ENCODE data around the gene HERC4.
"Not testable (repeated sequence)": the region's sequence is repeated elsewhere in the genome, so short reads cannot be mapped to it uniquely, and the experiment has no call there.

Gene HERC4

GRCh38 chr10:67955614-67956013 is 119.5 kb downstream of the HERC4 start:
- DNase-seq = no peak

DNA sequence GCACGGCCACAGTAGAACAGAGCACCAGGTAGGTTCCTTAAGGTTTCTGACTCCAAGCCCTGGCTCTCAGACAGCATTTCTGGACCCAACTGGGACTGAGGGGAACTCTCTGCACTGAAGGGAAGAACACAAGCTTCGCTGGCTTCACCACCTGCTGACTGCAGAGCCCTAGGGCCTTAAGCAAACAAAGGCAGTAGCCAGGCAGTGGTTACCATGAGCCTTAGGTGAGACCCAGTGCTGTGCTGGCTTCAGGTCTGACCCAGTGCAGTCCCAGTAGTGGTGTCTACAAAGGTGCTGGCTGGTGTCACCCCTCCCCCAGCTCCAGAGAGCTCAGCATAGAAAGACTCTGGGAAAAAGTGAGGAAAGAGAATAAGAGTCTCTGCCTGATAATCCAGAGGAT is 131.2 kb downstream of the HERC4 start:
- no peak for DNase-seq

DNA sequence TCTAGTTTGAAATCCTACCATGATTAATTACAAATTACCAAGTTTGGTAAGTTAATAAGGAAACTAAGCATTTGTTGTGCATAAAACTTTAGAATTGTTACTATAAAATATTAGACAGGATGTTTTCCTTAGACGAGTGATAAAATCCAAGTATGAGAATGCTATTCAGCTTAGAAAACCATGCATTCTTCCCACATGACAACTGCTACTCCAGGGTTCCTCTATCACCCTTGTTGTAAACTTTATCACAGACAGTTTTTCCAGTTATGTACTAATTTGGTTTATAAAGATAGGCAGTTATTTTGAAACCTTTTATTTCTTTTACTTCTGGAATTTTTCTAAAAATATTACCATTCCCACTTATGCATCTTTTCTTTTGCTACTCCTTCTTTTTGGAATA is 138.7 kb downstream of the HERC4 start:
- no peak for DNase-seq

GRCh38 chr10:67935223-67935622 is 139.9 kb downstream of the HERC4 start:
- no peak for DNase-seq

DNA sequence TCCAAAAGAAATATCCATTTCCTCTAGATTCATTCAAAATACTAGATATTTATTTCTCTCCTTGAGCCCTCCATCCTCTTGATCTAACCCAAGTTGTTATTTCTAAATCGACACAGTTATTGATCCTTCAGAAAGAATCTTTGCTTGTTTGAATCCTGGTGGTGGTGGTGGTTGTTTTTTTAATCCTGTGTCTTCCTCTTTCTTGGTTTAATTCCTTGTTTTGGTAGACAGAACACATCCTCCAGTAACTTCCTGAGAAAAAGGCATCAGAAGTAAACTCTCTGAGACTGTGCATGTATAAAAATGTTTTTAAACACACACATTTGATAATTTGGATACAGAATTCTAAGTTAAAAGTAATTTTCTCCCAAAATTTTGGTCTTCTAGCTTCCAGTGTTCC is 140.7 kb downstream of the HERC4 start:
- no peak for DNase-seq

DNA sequence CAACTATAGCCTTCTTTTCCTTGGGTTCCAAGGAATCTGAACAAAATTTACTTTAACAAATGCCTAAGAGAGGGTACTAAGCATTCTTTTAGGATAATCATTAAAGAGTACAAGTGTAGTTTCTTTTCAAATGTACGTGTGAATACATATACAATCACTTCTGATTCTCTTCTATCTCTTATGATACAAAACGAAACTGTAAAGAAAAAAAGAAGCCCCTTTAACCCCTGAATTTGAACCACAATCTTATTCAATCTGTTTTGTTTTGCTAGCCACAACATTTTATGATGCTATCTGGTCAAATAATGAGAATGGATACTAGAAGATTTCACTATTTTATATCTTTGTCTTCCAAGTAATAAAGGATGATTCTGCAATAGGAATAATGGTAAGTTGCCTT is 141.9 kb downstream of the HERC4 start:
- DNase-seq = no peak

DNA sequence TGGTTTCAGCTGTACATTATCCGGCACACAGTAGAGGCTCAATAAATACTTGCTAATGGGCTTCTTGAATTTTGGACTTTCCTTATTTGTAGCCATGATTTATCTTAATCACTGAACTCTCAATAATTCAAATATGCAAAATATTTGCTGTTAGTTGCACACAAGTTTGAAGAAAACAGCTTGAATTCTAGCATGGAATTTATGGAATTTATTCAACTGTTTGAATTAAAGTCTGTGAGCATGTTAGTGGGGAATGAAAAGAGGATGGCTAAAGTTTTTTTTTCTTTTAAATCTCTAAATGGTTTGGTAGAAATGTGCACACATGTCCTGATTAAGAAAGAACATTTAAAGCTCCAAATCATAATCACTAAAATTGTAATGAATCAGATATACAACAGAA is 148.1 kb downstream of the HERC4 start:
- DNase-seq = no peak

DNA sequence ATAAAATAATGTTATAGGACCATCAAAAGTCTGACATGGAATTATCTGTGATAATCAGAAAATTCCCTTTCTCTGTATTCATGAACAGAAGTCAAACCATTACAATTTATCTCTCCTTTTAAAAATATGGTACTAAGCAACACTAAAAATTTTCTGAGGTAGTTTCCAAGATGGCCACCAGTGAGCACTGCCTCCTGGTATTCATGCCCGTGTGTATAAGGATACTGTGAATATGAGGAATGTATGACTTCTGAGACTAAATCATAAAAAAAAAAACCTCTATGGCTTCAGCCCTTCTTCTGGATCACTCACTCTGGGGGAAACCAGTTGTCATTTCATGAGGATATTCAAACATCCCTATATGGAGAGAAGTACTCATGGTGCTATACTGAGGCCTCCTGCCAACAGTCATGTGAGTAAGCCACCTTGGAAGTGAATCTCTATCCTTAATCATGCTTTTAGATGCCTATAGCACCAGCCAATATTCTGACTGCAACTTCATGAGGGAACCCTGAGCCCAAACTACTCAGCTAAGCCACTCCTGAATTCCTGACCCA is 149.6 kb downstream of the HERC4 start:
- no peak for DNase-seq

- no peak for DNase-seq
Observed at GRCh38 chr10:67924136-67924535, 150.9 kb downstream of the HERC4 start.

DNA sequence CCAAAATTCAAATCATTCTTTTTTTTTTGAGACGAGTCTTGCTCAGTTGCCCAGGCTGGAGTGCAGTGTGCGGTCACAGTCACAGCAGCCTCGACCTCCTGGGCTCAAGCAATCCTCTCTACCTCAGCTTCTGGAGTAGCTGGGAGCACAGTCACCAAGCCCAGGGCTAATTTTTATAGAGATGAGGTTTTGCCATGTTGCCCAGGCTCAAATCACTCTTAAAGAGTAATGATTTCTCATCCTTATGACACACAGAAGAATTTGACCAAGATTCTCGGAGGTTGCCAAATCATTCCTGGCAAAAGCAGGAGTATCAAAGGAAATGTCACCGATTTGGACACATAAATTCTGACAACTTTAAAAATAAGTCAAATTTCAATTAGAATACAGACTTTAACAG is 151.5 kb downstream of the HERC4 start:
- DNase-seq = no peak

- DNase-seq = no peak
Observed at GRCh38 chr10:67921065-67921464, 154.0 kb downstream of the HERC4 start.

GRCh38 chr10:67917679-67918078 is 157.4 kb downstream of the HERC4 start:
- no peak for DNase-seq

DNA sequence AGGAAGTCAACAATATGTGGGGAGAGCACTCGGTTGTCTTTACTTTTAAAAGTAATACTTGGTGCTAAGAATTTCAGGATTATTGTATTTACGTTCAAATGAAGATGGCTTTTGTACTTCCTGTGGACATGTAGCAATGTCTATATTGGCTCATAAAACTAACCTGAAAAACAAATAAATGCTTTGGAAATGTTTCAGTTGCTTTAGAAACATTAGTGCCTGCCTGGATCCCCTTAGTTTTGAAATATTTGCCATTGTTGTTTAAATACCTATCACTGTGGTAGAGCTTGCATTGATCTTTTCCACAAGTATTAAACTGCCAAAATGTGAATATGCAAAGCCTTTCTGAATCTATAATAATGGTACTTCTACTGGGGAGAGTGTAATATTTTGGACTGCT is 157.9 kb downstream of the HERC4 start:
- DNase-seq = no peak

- DNase-seq = no peak
Observed at GRCh38 chr10:67914777-67915340, 160.2 kb downstream of the HERC4 start.

DNA sequence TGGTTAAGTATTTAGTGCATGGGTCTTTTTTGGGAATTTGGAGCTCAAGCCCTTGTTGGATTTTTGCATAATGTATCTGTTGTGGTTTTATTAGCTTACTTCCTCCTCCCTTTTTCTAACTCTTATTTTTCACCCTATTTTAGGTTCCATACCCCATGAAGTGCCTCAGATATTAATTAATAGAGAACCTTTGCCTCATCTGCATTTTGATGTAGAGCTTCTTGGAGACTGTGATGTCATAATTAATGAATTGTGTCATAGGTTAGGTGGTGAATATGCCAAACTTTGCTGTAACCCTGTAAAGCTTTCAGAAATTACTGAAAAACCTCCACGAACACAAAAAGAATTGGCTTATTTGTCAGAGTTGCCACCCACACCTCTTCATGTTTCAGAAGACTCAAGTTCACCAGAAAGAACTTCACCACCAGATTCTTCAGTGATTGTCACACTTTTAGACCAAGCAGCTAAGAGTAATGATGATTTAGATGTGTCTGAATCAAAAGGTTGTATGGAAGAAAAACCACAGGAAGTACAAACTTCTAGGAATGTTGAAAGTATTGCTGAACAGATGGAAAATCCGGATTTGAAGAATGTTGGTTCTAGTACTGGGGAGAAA is 162.6 kb downstream of the HERC4 start:
- DNase-seq = no peak

- DNase-seq = no peak
Observed at GRCh38 chr10:67903581-67903980, 171.5 kb downstream of the HERC4 start.

DNA sequence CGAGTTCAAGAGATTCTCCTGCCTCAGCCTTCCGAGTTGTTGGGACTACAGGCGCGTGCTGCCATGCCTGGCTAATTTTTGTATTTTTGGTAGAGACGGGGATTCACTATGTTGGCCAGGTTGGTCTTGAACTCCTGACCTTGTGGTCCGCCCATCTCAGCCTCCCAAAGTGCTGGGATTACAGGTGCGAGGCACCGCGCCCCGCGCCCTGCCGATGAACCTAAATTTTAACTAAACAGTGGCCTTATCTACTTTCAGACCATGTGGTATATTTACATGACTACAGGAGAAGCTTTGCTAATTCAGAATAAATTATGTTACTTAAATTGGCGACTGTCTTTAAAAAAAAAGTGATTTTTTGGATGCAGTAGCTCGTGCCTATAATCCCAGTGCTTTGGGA is 181.4 kb downstream of the HERC4 start:
- DNase-seq = no peak

GRCh38 chr10:67884842-67885670 is 190.0 kb downstream of the HERC4 start:
- peak; percentile 76 for DNase-seq

- DNase-seq = peak; percentile 93
Observed at GRCh38 chr10:67884313-67884841, 190.7 kb downstream of the HERC4 start, which contains the start of gene SIRT1. SIRT1 (plus strand) TSS chr10:67884656; CDS start chr10:67884722, 66 bp downstream.

DNA sequence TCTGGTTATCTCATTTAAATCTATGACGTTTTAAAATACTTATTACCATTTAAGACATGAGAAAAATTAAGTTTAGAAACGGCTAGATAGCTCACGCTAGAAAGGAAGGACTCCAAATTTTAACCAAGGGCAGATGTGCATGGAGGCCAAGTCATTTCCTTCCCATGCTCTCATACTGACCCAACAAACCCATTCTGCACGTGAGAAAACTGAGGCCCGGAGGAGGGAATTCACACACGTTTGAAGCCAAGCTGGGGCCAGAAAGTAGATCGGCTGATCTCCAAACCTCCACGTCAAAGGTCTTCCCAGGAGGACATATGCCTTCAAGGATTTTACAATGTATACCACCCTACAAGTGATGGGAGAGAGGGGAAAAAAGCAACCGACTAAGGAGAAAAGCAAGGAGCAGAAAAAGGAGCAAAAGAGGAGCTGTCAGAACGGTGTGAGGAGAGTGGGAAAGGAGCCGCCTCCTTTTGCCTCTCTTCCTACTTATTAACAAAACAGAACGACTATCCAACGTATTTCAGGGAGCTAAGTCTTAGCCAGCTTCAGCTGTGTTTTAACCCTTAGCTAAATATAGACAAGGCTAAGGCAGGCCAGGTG is 191.3 kb downstream of the HERC4 start:
- DNase-seq = no peak

DNA sequence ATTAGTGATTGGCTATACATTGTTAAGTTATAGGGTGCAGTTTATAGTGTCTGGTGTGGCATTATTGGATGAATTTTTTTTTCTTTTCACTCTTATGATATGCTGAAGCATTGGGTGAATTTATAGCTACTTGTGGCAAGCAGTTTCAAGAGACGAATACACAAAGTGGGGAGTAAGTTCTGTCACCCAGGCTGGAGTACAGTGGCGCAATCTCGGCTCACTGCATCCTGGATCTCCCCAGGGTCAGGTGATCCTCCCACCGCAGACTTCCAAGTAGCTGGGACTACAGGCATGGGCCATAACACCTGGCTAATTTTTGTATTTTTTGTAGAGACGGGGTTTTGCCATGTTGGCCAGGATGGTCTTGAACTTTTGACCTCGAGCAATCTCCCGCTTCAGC is 196.9 kb downstream of the HERC4 start:
- no peak for DNase-seq

DNA sequence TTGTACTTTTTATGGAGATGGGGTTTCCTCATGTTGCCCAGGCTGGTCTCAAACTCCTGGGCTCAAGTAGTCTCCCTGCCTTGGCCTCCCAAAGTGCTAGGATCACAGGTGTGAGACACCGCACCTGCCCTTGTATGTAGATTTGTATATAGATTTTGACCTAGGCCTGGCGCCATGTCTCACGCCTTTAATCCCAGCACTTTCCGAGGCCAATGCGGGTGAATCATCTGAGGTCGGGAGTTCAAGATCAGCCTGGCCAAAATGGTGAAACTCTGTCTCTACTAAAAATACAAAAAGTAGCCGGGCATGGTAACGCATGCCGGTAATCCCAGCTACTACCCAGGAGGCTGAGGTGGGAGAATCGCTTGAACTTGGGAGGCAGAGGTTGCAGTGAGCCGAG is 197.7 kb downstream of the HERC4 start:
- DNase-seq = not testable (repeated sequence)

All from stimulated activated CD4-positive, alpha-beta T cell treated with anti-CD3 and anti-CD28 coated beads, Interleukin-4, amount 100 ng/mL, for 1 hour (primary cell).